HCT116 (cell line): ENCODE results near the gene RAPGEF2. TPM values are rescaled to one million over a fixed set of nuclear protein-coding genes. Genes with fewer than 3 reads are reported as not detected.

Experiments used
- ATAC-seq: fragments of 200-7000 bp; cut with Tn5 transposase; 2 replicates; pipeline ENCODE4 v1.9.1; 2020; ENCODE audit warnings: mild to moderate bottlenecking, moderate library complexity
- BruUV-seq: library from RNA; stranded (reverse); fragments of 400-500 nt; replicated peaks from 2 replicates; lab custom pipeline; 2021; lab: Mats Ljungman, UMichigan
- CTCF ChIA-PET: fragments of 300-600 bp; sonication (Branson Sonifier 250); formaldehyde crosslinking; loops from one replicate; lab custom pipeline; 2021; ENCODE audit warnings: antibody characterized with exemption; lab: Charles Lee
- POLR2A ChIA-PET: fragments of 300-600, 350-600 bp; sonication (Branson Sonifier 250); formaldehyde crosslinking; loops from one replicate; lab custom pipeline; 2021; ENCODE audit warnings: antibody characterized with exemption; lab: Charles Lee
- RAD21 ChIA-PET, 2 experiments: fragments of 300-600 bp; sonication (Branson Sonifier 250); formaldehyde crosslinking; loops; one replicate each; lab custom pipeline; 2023; ENCODE audit warnings: low total read pairs in 2 of 2; ENCODE audit not compliant: uncharacterized antibody in 2 of 2, unreplicated experiment in 2 of 2, low non-redundant PET in 1 of 2; lab: Charles Lee
- DNase-seq: peaks from one replicate; pipeline ENCODE4 v3.0.0-alpha.2; 2010; ENCODE audit warnings: low read depth, low spot score
- H2AFZ ChIP-seq: fragments of 200-600 bp; shearing (Covaris generic), sonication (generic); 2 replicates; pipeline ENCODE4 v1.6.1; 2017; ENCODE audit warnings: low read depth, mixed run types, mixed read lengths, antibody characterized with exemption, low read length; ENCODE audit not compliant: poor library complexity, severe bottlenecking
- H3K27ac ChIP-seq: 2 replicates; pipeline ENCODE4 v1.5.1; 2012; ENCODE audit warnings: low read depth, low read length
- H3K27me3 ChIP-seq: fragments of 200-600 bp; sonication (generic); 2 replicates; pipeline ENCODE4 v1.6.1; 2016; ENCODE audit warnings: mixed run types, low read length, mixed read lengths; ENCODE audit not compliant: insufficient read depth
- H3K36me3 ChIP-seq, 2 experiments: fragments of 200-500 bp in 1 of 2; fragments of 200-600 bp in 1 of 2; sonication (Bioruptor generic) in 1 of 2; sonication (generic) in 1 of 2; 2 replicates each; pipeline versions ENCODE4 v1.5.1 to v1.6.1; 2014 to 2016; ENCODE audit warnings: low read length in 2 of 2, inconsistent platforms in 1 of 2, mixed read lengths in 1 of 2, mixed run types in 1 of 2; ENCODE audit not compliant: insufficient read depth in 2 of 2, control insufficient read depth in 1 of 2
- H3K4me1 ChIP-seq, 2 experiments: fragments of 200-600 bp in 1 of 2; sonication (generic) in 1 of 2; 2 replicates each; pipeline versions ENCODE4 v1.5.1 to v1.6.1; 2012 to 2017; ENCODE audit warnings: low read length in 2 of 2, inconsistent platforms in 1 of 2, mild to moderate bottlenecking in 1 of 2, mixed read lengths in 1 of 2, mixed run types in 1 of 2, moderate library complexity in 1 of 2; ENCODE audit not compliant: insufficient read depth in 2 of 2, control insufficient read depth in 1 of 2
- H3K4me2 ChIP-seq: fragments of 200-600 bp; sonication (generic); 2 replicates; pipeline ENCODE4 v1.6.1; 2017; ENCODE audit warnings: mixed run types, low read length, mixed read lengths
- H3K4me3 ChIP-seq, 2 experiments: fragments of 200-600 bp in 1 of 2; sonication (generic) in 1 of 2; replicated peaks in 1 of 2; 2 replicates each; pipeline ENCODE4 v1.5.1; 2011 to 2016; ENCODE audit warnings: low read length in 2 of 2, control low read depth in 1 of 2, low read depth in 1 of 2, mild to moderate bottlenecking in 1 of 2, mixed read lengths in 1 of 2, mixed run types in 1 of 2
- H3K79me2 ChIP-seq: fragments of 200-600 bp; sonication (generic); 2 replicates; pipeline ENCODE4 v1.6.1; 2017; ENCODE audit warnings: mild to moderate bottlenecking, mixed run types, low read length, moderate library complexity, mixed read lengths; ENCODE audit not compliant: insufficient read depth
- H3K9ac ChIP-seq: fragments of 200-600 bp; sonication (generic); 2 replicates; pipeline ENCODE4 v1.6.1; 2016; ENCODE audit warnings: low read length, mixed read lengths
- H3K9me2 ChIP-seq: fragments of 200-600 bp; sonication (generic), shearing (Covaris generic); 2 replicates; pipeline ENCODE4 v1.6.1; 2017; ENCODE audit warnings: mixed run types, mild to moderate bottlenecking, moderate library complexity; ENCODE audit not compliant: insufficient read depth
- H3K9me3 ChIP-seq, 2 experiments: fragments of 200-500 bp in 1 of 2; fragments of 200-600 bp in 1 of 2; sonication (Bioruptor generic) in 1 of 2; sonication (generic) in 1 of 2; 2 replicates each; pipeline ENCODE4 v1.6.1; 2014 to 2017; ENCODE audit warnings: low read length in 2 of 2, mixed read lengths in 2 of 2, inconsistent platforms in 1 of 2, low read depth in 1 of 2, mild to moderate bottlenecking in 1 of 2, mixed run types in 1 of 2, moderate library complexity in 1 of 2; ENCODE audit not compliant: control insufficient read depth in 1 of 2, insufficient read depth in 1 of 2
- H4K20me1 ChIP-seq: fragments of 200-600 bp; sonication (generic), shearing (Covaris generic); 2 replicates; pipeline ENCODE4 v1.6.1; 2017; ENCODE audit warnings: mixed run types, mild to moderate bottlenecking, moderate library complexity; ENCODE audit not compliant: insufficient read depth
- CBX3 ChIP-seq: IDR thresholded peaks from 2 replicates; pipeline ENCODE4 v1.6.1; 2012; ENCODE audit warnings: low read depth
- CEBPB ChIP-seq: IDR thresholded peaks from 2 replicates; pipeline ENCODE4 v1.6.1; 2012; ENCODE audit warnings: low read depth
- EGR1 ChIP-seq: IDR thresholded peaks from 2 replicates; pipeline ENCODE4 v1.6.1; 2012; ENCODE audit warnings: low read depth
- ELF1 ChIP-seq: IDR thresholded peaks from 2 replicates; pipeline ENCODE4 v1.6.1; 2012; ENCODE audit warnings: low read depth, borderline replicate concordance
- EZH2 ChIP-seq: fragments of 200-600 bp; sonication (generic); IDR thresholded peaks from 2 replicates; pipeline ENCODE4 v1.6.1; 2017; ENCODE audit warnings: antibody characterized with exemption, mixed run types
- JUND ChIP-seq: IDR thresholded peaks from 2 replicates; pipeline ENCODE4 v1.6.1; 2012
- POLR2A ChIP-seq: IDR thresholded peaks from 2 replicates; pipeline ENCODE4 v1.7.0; 2011; ENCODE audit warnings: borderline replicate concordance; ENCODE audit not compliant: insufficient read depth, insufficient read length; ENCODE audit errors: extremely low read depth
- REST ChIP-seq: IDR thresholded peaks from 2 replicates; pipeline ENCODE4 v1.6.1; 2012; ENCODE audit warnings: low read depth
- SIN3A ChIP-seq: IDR thresholded peaks from 2 replicates; pipeline ENCODE4 v1.6.1; 2012; ENCODE audit warnings: low read depth
- YY1 ChIP-seq: IDR thresholded peaks from 2 replicates; pipeline ENCODE4 v1.6.1; 2011; ENCODE audit warnings: low read length, low read depth, moderate library complexity, mild to moderate bottlenecking; ENCODE audit not compliant: insufficient replicate concordance; ENCODE audit errors: extremely low read depth
- intact Hi-C: fragments of 100-400 bp; cut with micrococcal nuclease; formaldehyde crosslinking; loops from 2 replicates; pipeline ENCODE4 v1.10.0; 2022
- total RNA-seq: library from RNA; stranded (reverse); gene quantifications from one replicate; pipeline ENCODE4 v1.2.1, GENCODE V29; 2021; ENCODE audit not compliant: unreplicated experiment

RAPGEF2 gene
- total RNA-seq, 1 experiment from 2014 or later = 21.2 TPM

DNA sequence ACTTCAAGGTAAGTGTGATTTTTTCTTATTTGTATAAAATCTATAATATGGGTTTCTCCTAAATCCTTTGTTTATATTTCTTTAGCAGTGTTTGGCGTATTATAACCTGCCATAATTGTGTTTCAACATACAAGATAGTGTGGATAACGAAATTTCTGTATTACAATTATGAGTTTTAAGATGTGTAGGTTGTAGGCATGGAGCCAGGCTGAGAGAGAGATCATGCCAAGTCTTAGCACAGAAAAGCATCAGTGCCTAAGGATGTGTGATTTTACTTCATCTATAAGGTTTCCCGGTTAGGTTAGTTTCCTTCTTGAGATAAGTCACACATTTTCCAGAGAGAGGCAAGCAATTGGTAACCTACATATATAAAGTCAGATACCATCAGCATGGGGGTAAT is 161.2 kb downstream of the RAPGEF2 start:
- no peak overlapping the region for H3K4me3 ChIP-seq
- H3K9ac ChIP-seq = no peak overlapping the region
- no peaks in the 10 kb centered on the region for H3K79me2 ChIP-seq
- H4K20me1 ChIP-seq = no peaks in the 10 kb centered on the region
- no peaks in the 10 kb centered on the region for H3K4me1 ChIP-seq
- intact Hi-C loops = no loop called here
- no peaks in the 10 kb centered on the region for H3K36me3 ChIP-seq
- CTCF ChIA-PET = no interaction called here
- no peaks in the 10 kb centered on the region for H3K27me3 ChIP-seq
- RAD21 ChIA-PET = no interaction called here
- POLR2A ChIA-PET = no interaction called here
- no TSS peak for BruUV-seq
- no peak for DNase-seq
- ATAC-seq = no peak
- H2AFZ ChIP-seq = no peak overlapping the region
- H3K27ac ChIP-seq = no peak overlapping the region
- TF ChIP-seq JUND = no peak
- TF ChIP-seq REST = no peak
- TF ChIP-seq SIN3A = no peak
- no peak for TF ChIP-seq YY1
- TF ChIP-seq EZH2 = no peak
- no peak for TF ChIP-seq EGR1
- TF ChIP-seq CEBPB = no peak
- TF ChIP-seq ELF1 = no peak
- no peak for TF ChIP-seq CBX3
- TF ChIP-seq POLR2A = no peak
- H3K9me3 ChIP-seq = no peaks in the 10 kb centered on the region
- H3K9me2 ChIP-seq = no peaks in the 10 kb centered on the region
- no peak overlapping the region for H3K4me2 ChIP-seq
